Bronchial epithelial cell (primary cell): ENCODE data around the gene C4orf17. TPM values are rescaled to one million over a fixed set of nuclear protein-coding genes. Genes with fewer than 3 reads are reported as not detected.
"Not testable (repeated sequence)": the region's sequence is repeated elsewhere in the genome, so short reads cannot be mapped to it uniquely, and the experiment has no call there.

ENCODE experiments used
- DNase-seq: peaks from one replicate; pipeline ENCODE4 v3.0.0-alpha.2; 2010; ENCODE audit warnings: low read depth
- FAIRE-seq: peaks from 2 replicates; lab custom pipeline; 2011; peaks lifted over from hg19 to GRCh38; lab: Jason Lieb, UNC
- H3K27me3 ChIP-seq: 2 replicates; pipeline ENCODE4 v1.5.1; 2011; ENCODE audit warnings: low read length; ENCODE audit not compliant: control insufficient read depth, insufficient read depth
- H3K36me3 ChIP-seq: 2 replicates; pipeline ENCODE4 v1.5.1; 2011; ENCODE audit warnings: low read length; ENCODE audit not compliant: control insufficient read depth, insufficient read depth
- H3K4me3 ChIP-seq: 2 replicates; pipeline ENCODE4 v1.5.1; 2011; ENCODE audit warnings: mild to moderate bottlenecking, low read depth, low read length, control low read depth
- total RNA-seq: library from RNA; depleted of rRNA; stranded (reverse); fragments of >200 nt; gene quantifications from 2 replicates; pipeline ENCODE4 v1.2.1, GENCODE V29; 2014
- TF ChIP-seq, protein P1 (sequence below): IDR thresholded peaks from 2 replicates; pipeline ENCODE4 v1.5.1; 2011; ENCODE audit warnings: mild to moderate bottlenecking, moderate library complexity, low read length, control low read depth, inconsistent platforms; ENCODE audit not compliant: insufficient read depth, severe bottlenecking

C4orf17 gene
- total RNA-seq, 1 donor from 2014 or later = not detected

DNA sequence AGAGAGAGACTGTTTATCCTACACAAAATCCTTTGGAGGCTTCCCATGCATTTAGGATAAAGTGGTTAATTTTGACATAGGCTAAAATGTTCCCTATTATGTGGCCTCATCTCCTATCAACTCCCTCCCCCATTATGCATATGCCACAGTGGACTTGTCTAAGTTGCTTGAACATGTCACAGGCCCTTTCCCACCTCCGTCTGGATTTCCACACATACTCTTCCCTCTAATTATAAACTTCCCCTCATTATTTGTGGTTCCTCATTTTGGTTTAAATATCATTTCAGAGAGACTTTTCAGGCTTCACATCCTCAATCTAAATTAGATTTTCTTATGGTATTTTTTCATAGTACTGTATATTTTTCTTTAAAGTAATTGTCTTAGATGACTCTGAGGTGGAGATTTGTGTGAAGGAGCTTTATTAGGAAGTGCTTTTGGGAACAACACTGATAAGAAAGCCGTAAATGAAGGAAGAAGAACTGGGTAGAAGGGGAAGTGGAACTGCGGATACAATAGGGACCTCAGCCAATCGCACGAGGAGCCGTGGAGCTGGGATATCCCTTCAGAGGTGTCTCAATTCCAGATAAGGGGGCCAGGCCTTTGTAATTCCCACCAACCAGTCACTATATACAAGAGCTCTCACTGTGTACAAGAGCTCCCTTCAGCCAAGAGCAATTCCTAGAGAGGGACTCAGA is 7.9 kb downstream of the C4orf17 start:
- FAIRE-seq = no peak
- TF ChIP-seq, protein P1, sequence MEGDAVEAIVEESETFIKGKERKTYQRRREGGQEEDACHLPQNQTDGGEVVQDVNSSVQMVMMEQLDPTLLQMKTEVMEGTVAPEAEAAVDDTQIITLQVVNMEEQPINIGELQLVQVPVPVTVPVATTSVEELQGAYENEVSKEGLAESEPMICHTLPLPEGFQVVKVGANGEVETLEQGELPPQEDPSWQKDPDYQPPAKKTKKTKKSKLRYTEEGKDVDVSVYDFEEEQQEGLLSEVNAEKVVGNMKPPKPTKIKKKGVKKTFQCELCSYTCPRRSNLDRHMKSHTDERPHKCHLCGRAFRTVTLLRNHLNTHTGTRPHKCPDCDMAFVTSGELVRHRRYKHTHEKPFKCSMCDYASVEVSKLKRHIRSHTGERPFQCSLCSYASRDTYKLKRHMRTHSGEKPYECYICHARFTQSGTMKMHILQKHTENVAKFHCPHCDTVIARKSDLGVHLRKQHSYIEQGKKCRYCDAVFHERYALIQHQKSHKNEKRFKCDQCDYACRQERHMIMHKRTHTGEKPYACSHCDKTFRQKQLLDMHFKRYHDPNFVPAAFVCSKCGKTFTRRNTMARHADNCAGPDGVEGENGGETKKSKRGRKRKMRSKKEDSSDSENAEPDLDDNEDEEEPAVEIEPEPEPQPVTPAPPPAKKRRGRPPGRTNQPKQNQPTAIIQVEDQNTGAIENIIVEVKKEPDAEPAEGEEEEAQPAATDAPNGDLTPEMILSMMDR = no peak

DNA sequence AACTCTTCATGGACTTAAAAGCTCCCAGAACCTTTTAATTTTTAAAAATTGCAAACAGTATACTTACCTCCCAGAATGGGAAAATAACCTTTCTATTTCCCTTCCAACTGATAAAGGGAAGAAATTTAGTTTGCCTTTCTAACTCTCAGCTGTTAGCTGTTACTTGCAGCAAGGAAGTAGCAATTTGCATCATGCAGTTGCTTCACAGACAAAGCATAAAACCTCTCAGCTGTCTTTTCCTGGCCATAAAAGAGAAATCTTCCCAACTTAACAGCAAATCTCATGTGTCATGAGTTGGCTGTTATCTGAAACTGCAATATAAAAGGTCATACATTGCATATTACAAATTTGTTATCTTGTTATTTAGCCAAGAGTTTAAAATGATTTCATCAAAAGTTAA is 18.4 kb downstream of the C4orf17 start:
- no peak for DNase-seq
- TF ChIP-seq, protein P1 = no peak
- no peak for FAIRE-seq
- Histone ChIP-seq H3K27me3 (no peaks in the 10 kb centered on the region), H3K36me3 (no peaks in the 10 kb centered on the region), H3K4me3 (no peak overlapping the region)

More for the DNA sequence above, 7.9 kb downstream of the C4orf17 start:
- Histone ChIP-seq H3K36me3 (no peaks in the 10 kb centered on the region), H3K4me3 (no peak overlapping the region), H3K27me3 (no peaks in the 10 kb centered on the region)
- no peak for DNase-seq

DNA sequence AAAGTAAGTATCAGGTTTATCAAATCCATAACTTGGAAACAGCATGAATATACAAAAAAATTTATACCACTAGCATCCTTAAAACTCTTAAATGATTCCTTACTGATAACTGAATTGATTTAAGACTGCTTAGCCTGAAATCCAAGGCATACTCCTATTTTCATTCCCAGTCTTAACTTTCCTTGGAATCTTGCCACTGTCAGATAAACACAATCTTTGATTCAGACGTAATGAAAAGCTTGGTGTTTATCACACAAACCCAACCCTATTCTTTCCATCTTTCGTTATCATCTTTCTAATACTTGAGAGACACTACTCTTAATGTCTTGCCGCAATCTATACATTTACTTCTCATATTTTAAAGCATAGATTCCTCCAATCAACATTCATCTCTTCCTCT is 19.1 kb downstream of the C4orf17 start:
- TF ChIP-seq, protein P1 = no peak
- DNase-seq = no peak
- Histone ChIP-seq H3K4me3 (no peak overlapping the region), H3K27me3 (no peaks in the 10 kb centered on the region), H3K36me3 (no peaks in the 10 kb centered on the region)
- FAIRE-seq = no peak

DNA sequence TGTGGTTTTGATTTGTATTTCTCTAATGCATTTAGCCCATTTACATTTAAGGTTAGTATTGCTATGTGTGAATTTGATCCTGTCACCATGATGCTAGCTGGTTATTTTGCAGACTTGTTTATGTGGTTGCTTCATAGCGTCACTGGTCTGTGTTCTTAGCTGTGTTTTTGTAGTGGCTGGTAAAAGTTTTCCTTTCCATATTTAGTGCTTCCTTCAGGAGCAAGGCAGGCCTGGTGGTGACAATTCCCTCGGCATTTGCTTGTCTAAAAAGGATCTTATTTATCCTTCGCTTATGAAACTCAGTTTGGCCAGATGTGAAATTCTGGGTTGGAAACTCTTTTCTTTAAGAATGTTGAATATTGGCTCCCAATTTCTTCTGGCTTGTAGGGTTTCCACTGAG is 23.9 kb downstream of the C4orf17 start:
- not testable (repeated sequence) for H3K27me3 ChIP-seq, DNase-seq, H3K36me3 ChIP-seq, FAIRE-seq, H3K4me3 ChIP-seq

DNA sequence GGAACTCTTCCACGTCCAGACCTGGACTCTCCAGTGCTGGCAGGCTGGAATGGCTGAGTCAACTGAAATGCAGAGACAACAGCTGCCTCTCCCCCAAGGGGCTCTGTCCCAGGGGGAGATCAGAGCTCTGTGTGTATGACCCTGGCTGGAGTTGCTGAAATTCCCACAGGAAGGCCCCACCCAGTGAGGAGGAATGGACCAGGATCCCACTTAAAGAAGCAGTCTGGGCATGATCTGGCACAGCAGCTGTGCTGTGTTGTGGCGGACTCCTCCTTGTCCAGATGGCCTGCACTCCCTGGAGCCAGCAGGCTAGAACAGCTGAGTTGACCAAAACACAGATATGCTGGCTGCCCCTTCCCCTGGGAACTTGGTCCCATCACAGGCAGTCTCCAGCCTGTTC is 25.4 kb downstream of the C4orf17 start:
- Histone ChIP-seq H3K27me3 (no peaks in the 10 kb centered on the region), H3K36me3 (no peaks in the 10 kb centered on the region), H3K4me3 (no peak overlapping the region)
- no peak for FAIRE-seq
- no peak for DNase-seq
- TF ChIP-seq, protein P1 = no peak

DNA sequence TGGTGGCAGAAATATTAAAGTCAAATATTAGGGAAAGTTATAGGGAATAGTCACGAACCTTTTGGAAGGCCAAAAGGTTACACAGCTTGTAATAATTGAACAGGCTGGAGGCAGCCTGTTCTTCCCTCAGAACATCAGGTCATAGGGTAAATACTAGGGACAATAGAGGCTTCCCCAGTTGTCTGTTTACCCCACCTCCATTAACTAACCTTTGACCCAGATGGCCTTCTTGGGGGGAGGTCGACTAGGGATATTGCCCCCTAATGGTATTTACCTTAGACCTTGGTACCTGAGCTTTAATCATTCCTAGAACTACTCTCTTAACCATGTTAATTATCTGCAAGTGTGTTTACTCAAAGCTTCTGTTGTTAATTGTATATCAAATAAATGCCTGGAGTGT is 26.0 kb downstream of the C4orf17 start:
- FAIRE-seq (no peak), DNase-seq (no peak)
- no peak overlapping the region for H3K4me3 ChIP-seq
- TF ChIP-seq, protein P1 = no peak
- no peaks in the 10 kb centered on the region for H3K36me3 ChIP-seq
- H3K27me3 ChIP-seq = no peaks in the 10 kb centered on the region
